ENCODE data around the gene TXNRD1.

The TXNRD1 gene

GRCh38 chr12:104352106-104352713, 136.6 kb downstream of the TXNRD1 start:
- Histone ChIP-seq H3K18ac (ENCODE audit: low read length) (no peak overlapping the region), H2BK15ac (ENCODE audit: low read length) (no peak overlapping the region), H3K27ac (replicated peaks; ENCODE audit: low read length) (no peak overlapping the region), H3K4me3 (ENCODE audit: low read length in 2 of 2) (no peak overlapping the region), H3K4me1 (ENCODE audit: control insufficient read depth in 2 of 2, insufficient read depth in 1 of 2, low read depth in 1 of 2, low read length in 2 of 2) (no peaks in the 10 kb centered on the region), H2BK12ac (ENCODE audit: low read length) (no peak overlapping the region), H3K4me2 (ENCODE audit: insufficient read depth, low read length, poor library complexity, severe bottlenecking) (no peak overlapping the region), H4K8ac (ENCODE audit: low read depth, low read length) (no peak overlapping the region), H3K27me3 (ENCODE audit: control insufficient read depth in 3 of 3, insufficient read depth in 3 of 3, low read depth in 1 of 3, low read length in 3 of 3) (no peaks in the 10 kb centered on the region), H3K36me3 (replicated peaks in 1 of 2; ENCODE audit: control insufficient read depth in 2 of 2, insufficient read depth in 2 of 2, low read length in 2 of 2) (peaks cover 22 to 69% of the 10 kb centered on the region in 2 donors), H2BK120ac (ENCODE audit: low read depth, low read length) (no peak overlapping the region), H3K14ac (ENCODE audit: low read length) (no peak overlapping the region), H3K9ac (ENCODE audit: low read depth, low read length, poor library complexity) (no peak overlapping the region), H3K4ac (ENCODE audit: low read length) (no peak overlapping the region), H3K79me1 (ENCODE audit: low read depth, low read length) (no peaks in the 10 kb centered on the region), H2AK5ac (ENCODE audit: low read depth, low read length) (no peak overlapping the region), H3K23ac (ENCODE audit: low read depth, low read length, poor library complexity) (no peak overlapping the region), H3K9me3 (replicated peaks in 1 of 2; ENCODE audit: control insufficient read depth in 2 of 2, insufficient read depth in 1 of 2, low read depth in 1 of 2, low read length in 2 of 2) (no peaks in the 10 kb centered on the region), H2AFZ (ENCODE audit: low read length) (no peak overlapping the region), H2BK5ac (ENCODE audit: low read length) (no peak overlapping the region), H4K91ac (ENCODE audit: low read depth, low read length, poor library complexity) (no peak overlapping the region)
- no peak for DNase-seq (ENCODE audit: low spot score)
- no CpG with 5 or more reads among the region's 3 CpGs for WGBS, 2 donors (ENCODE audit: extremely low coverage in 2 of 2, insufficient read length in 2 of 2, insufficient replicate concordance in 1 of 2)

GRCh38 chr12:104353012-104353981, 137.7 kb downstream of the TXNRD1 start:
- Histone ChIP-seq H3K27ac (replicated peaks; ENCODE audit: low read length) (no peak overlapping the region), H4K91ac (ENCODE audit: low read depth, low read length, poor library complexity) (no peak overlapping the region), H2BK15ac (ENCODE audit: low read length) (no peak overlapping the region), H3K4me1 (ENCODE audit: control insufficient read depth in 2 of 2, insufficient read depth in 1 of 2, low read depth in 1 of 2, low read length in 2 of 2) (no peaks in the 10 kb centered on the region), H2AFZ (ENCODE audit: low read length) (no peak overlapping the region), H3K27me3 (ENCODE audit: control insufficient read depth in 3 of 3, insufficient read depth in 3 of 3, low read depth in 1 of 3, low read length in 3 of 3) (no peaks in the 10 kb centered on the region), H2BK120ac (ENCODE audit: low read depth, low read length) (no peak overlapping the region), H2BK12ac (ENCODE audit: low read length) (no peak overlapping the region), H3K14ac (ENCODE audit: low read length) (no peak overlapping the region), H3K18ac (ENCODE audit: low read length) (no peak overlapping the region), H3K79me1 (ENCODE audit: low read depth, low read length) (no peaks in the 10 kb centered on the region), H3K4me2 (ENCODE audit: insufficient read depth, low read length, poor library complexity, severe bottlenecking) (no peak overlapping the region), H3K4me3 (ENCODE audit: low read length in 2 of 2) (no peak overlapping the region), H3K4ac (ENCODE audit: low read length) (no peak overlapping the region), H3K36me3 (replicated peaks in 1 of 2; ENCODE audit: control insufficient read depth in 2 of 2, insufficient read depth in 2 of 2, low read length in 2 of 2) (peaks cover 16 to 58% of the 10 kb centered on the region in 2 donors), H3K9ac (ENCODE audit: low read depth, low read length, poor library complexity) (no peak overlapping the region), H3K23ac (ENCODE audit: low read depth, low read length, poor library complexity) (no peak overlapping the region), H4K8ac (ENCODE audit: low read depth, low read length) (no peak overlapping the region), H2BK5ac (ENCODE audit: low read length) (no peak overlapping the region), H2AK5ac (ENCODE audit: low read depth, low read length) (no peak overlapping the region), H3K9me3 (replicated peaks in 1 of 2; ENCODE audit: control insufficient read depth in 2 of 2, insufficient read depth in 1 of 2, low read depth in 1 of 2, low read length in 2 of 2) (no peaks in the 10 kb centered on the region)
- no CpG with 5 or more reads among the region's 17 CpGs for WGBS, 2 donors (ENCODE audit: extremely low coverage in 2 of 2, insufficient read length in 2 of 2, insufficient replicate concordance in 1 of 2)
- DNase-seq (ENCODE audit: low spot score) = no peak

- Histone ChIP-seq H3K27me3 (ENCODE audit: control insufficient read depth in 3 of 3, insufficient read depth in 3 of 3, low read depth in 1 of 3, low read length in 3 of 3) (no peaks in the 10 kb centered on the region), H3K4ac (ENCODE audit: low read length) (no peak overlapping the region), H3K18ac (ENCODE audit: low read length) (no peak overlapping the region), H2BK5ac (ENCODE audit: low read length) (no peak overlapping the region), H4K91ac (ENCODE audit: low read depth, low read length, poor library complexity) (no peak overlapping the region), H3K36me3 (replicated peaks in 1 of 2; ENCODE audit: control insufficient read depth in 2 of 2, insufficient read depth in 2 of 2, low read length in 2 of 2) (peaks cover 12 to 47% of the 10 kb centered on the region in 2 donors), H3K23ac (ENCODE audit: low read depth, low read length, poor library complexity) (no peak overlapping the region), H4K8ac (ENCODE audit: low read depth, low read length) (no peak overlapping the region), H2BK120ac (ENCODE audit: low read depth, low read length) (no peak overlapping the region), H2BK15ac (ENCODE audit: low read length) (no peak overlapping the region), H3K9me3 (replicated peaks in 1 of 2; ENCODE audit: control insufficient read depth in 2 of 2, insufficient read depth in 1 of 2, low read depth in 1 of 2, low read length in 2 of 2) (no peaks in the 10 kb centered on the region), H3K27ac (replicated peaks; ENCODE audit: low read length) (no peak overlapping the region), H3K9ac (ENCODE audit: low read depth, low read length, poor library complexity) (no peak overlapping the region), H2BK12ac (ENCODE audit: low read length) (no peak overlapping the region), H2AK5ac (ENCODE audit: low read depth, low read length) (no peak overlapping the region), H2AFZ (ENCODE audit: low read length) (no peak overlapping the region), H3K4me1 (ENCODE audit: control insufficient read depth in 2 of 2, insufficient read depth in 1 of 2, low read depth in 1 of 2, low read length in 2 of 2) (no peaks in the 10 kb centered on the region), H3K14ac (ENCODE audit: low read length) (no peak overlapping the region), H3K4me2 (ENCODE audit: insufficient read depth, low read length, poor library complexity, severe bottlenecking) (no peak overlapping the region), H3K4me3 (ENCODE audit: low read length in 2 of 2) (no peak overlapping the region), H3K79me1 (ENCODE audit: low read depth, low read length) (no peaks in the 10 kb centered on the region)
- WGBS, 2 donors (ENCODE audit: extremely low coverage in 2 of 2, insufficient read length in 2 of 2, insufficient replicate concordance in 1 of 2) = no CpG with 5 or more reads among the region's 6 CpGs
- no peak for DNase-seq (ENCODE audit: low spot score)
Observed at GRCh38 chr12:104354167-104354867, 138.7 kb downstream of the TXNRD1 start.

All from neuronal stem cell (in vitro differentiated cells).